ENCODE measurements around the gene LY6G5B.

LY6G5B gene

DNA sequence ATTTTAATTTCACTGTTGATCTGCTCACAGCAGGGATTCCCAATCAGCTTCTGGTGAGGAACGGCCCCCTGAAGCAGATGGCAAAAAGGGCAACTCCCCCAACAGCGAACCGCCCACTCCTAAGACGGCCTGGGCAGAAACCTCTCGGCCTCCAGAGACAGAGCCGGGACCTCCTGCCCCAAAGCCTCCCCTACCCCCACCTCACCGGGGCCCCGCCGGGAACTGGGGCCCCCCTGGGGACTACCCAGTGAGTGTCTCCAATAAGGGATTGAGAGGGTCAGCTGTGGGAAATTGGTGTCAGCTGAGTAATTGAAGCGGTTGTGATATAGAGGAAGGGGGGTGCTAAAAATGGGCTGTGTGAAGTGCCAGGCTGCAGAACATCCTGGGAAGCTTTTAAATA, 42.8 kb upstream of the LY6G5B start:
- no peak overlapping the region for H3K4me3 ChIP-seq (ENCODE audit: low read depth, low read length)
- TF ChIP-seq, protein P1, sequence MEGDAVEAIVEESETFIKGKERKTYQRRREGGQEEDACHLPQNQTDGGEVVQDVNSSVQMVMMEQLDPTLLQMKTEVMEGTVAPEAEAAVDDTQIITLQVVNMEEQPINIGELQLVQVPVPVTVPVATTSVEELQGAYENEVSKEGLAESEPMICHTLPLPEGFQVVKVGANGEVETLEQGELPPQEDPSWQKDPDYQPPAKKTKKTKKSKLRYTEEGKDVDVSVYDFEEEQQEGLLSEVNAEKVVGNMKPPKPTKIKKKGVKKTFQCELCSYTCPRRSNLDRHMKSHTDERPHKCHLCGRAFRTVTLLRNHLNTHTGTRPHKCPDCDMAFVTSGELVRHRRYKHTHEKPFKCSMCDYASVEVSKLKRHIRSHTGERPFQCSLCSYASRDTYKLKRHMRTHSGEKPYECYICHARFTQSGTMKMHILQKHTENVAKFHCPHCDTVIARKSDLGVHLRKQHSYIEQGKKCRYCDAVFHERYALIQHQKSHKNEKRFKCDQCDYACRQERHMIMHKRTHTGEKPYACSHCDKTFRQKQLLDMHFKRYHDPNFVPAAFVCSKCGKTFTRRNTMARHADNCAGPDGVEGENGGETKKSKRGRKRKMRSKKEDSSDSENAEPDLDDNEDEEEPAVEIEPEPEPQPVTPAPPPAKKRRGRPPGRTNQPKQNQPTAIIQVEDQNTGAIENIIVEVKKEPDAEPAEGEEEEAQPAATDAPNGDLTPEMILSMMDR (IDR thresholded peaks at IDR 0.05; ENCODE audit: insufficient read depth, low read depth, low read length, missing control alignments), result no peak
- DNase-seq (ENCODE audit: low read depth), result no peak

DNA sequence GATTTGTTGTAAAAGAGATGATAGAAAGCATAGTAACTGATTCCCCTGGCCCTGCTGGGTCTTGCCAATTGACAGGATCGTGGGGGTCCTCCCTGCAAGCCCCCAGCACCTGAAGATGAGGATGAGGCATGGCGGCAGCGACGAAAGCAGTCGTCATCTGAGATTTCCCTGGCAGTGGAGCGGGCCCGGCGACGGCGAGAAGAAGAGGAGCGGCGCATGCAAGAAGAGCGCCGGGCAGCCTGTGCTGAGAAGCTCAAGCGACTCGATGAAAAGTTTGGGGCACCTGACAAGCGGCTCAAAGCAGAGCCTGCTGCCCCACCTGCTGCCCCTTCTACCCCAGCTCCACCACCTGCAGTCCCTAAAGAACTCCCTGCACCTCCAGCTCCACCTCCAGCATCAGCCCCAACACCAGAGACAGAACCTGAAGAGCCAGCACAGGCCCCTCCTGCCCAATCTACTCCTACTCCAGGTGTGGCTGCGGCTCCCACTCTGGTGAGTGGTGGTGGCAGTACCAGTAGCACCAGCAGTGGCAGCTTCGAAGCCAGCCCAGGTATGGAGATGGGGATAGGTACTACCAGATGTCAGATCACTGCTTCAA, 42.0 kb upstream of the LY6G5B start:
- TF ChIP-seq, protein P1 (IDR thresholded peaks at IDR 0.05; ENCODE audit: insufficient read depth, low read depth, low read length, missing control alignments), result no peak
- H3K4me3 ChIP-seq (ENCODE audit: low read depth, low read length), result no peak overlapping the region
- no peak for DNase-seq (ENCODE audit: low read depth)

DNA sequence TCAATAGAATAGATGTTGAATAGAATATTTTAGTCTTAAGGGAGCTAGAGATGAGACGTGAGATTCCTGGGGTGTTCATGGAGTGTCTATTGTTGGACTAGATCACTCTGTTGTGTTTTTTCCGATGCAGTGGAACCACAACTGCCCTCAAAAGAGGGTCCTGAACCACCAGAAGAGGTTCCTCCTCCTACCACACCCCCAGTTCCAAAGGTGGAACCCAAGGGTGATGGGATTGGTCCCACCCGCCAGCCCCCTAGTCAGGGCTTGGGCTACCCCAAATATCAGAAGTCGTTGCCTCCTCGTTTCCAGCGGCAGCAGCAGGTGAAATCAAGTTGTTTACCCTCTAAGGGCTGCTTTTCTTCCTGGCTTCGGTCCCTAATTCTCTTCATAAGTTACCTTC, 40.8 kb upstream of the LY6G5B start:
- DNase-seq (ENCODE audit: low read depth), result no peak
- TF ChIP-seq, protein P1 (IDR thresholded peaks at IDR 0.05; ENCODE audit: insufficient read depth, low read depth, low read length, missing control alignments), result no peak
- H3K4me3 ChIP-seq (ENCODE audit: low read depth, low read length), result no peak overlapping the region

DNA sequence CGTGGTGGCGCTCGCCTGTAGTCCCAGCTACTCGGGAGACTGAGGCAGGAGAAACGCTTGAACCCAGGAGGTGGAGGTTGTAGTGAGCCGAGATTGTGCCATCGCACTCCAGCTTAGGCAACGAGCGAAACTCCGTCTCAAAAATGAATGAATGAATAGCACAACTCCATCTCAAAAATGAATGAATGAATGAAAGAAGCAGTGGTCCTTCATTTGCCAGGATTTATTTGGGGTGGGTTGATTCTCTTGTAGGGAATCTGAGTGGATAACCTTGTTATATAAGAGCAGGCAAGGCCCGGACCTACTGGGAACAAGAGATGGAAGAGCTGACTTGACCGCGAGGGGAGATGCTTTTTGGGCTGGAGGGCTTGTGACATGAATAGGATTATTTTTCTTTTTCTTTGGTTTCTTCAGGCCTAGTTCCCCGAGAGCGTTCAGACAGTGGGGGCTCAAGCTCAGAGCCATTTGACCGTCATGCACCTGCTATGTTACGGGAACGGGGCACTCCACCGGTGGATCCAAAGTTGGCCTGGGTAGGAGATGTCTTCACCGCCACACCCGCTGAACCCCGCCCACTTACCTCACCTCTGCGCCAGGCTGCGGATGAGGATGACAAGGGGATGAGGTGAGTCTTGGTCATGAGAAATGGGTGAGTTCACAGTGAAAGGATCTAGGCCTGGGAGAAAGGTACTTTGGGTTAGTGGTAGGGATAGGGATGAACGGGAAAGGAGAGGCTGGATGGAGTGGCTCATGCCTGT, 39.4 kb upstream of the LY6G5B start:
- TF ChIP-seq, protein P1 (IDR thresholded peaks at IDR 0.05; ENCODE audit: insufficient read depth, low read depth, low read length, missing control alignments), result no peak
- no peak for DNase-seq (ENCODE audit: low read depth)

DNA sequence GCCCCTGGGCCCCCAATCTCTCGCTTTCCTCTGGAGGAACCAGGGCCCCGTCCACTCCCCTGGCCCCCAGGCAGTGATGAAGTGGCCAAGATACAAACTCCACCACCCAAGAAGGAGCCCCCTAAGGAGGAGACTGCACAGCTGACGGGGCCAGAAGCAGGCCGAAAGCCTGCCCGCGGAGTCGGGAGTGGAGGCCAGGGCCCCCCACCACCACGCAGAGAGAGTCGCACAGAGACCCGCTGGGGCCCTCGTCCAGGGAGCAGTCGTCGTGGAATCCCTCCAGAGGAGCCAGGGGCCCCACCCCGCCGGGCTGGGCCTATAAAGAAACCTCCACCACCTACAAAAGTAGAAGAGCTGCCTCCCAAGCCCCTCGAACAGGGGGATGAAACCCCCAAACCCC, 38.6 kb upstream of the LY6G5B start:
- H3K4me3 ChIP-seq (ENCODE audit: low read depth, low read length), result no peak overlapping the region
- DNase-seq (ENCODE audit: low read depth), result no peak
- TF ChIP-seq, protein P1 (IDR thresholded peaks at IDR 0.05; ENCODE audit: insufficient read depth, low read depth, low read length, missing control alignments), result no peak

More for the DNA sequence above, 39.4 kb upstream of the LY6G5B start:
- no peak overlapping the region for H3K4me3 ChIP-seq (ENCODE audit: low read depth, low read length)

- TF ChIP-seq, protein P1 (IDR thresholded peaks at IDR 0.05; ENCODE audit: insufficient read depth, low read depth, low read length, missing control alignments), result no peak
- H3K4me3 ChIP-seq (ENCODE audit: low read depth, low read length), result no peak overlapping the region
- no peak for DNase-seq (ENCODE audit: low read depth)
These were observed 38.0 kb upstream of the LY6G5B start for GRCh38 chr6:31631681-31632278.
